NCI-H2107 treated with DMSO at 0.1 percent for 48 hours (cell line): ENCODE results near the gene PDE7B.

Experiments
- DNase-seq: peaks from one replicate; lab custom pipeline; 2025; ENCODE audit not compliant: unreplicated experiment; lab: John Stamatoyannopoulos, UW

Gene PDE7B

DNA sequence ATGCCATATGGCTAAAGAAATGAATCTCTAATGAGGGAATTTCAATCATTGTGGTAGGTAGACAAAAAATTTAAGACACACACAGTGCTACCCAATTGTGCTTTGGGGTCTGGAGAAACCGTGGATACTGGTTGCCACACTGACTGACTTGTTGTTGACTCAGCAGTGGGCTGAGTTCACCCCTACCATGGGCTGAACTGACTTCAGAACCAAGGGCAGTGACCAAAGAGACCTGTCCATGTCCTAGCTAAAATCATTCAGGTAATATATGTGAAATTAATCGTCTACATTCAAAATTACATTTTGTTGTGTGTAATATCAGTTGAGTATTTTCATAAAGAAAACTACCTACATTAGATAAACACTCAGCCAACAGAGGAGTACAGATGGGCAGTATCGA is 131.6 kb downstream of the PDE7B start:
- DNase-seq, result no peak

DNA sequence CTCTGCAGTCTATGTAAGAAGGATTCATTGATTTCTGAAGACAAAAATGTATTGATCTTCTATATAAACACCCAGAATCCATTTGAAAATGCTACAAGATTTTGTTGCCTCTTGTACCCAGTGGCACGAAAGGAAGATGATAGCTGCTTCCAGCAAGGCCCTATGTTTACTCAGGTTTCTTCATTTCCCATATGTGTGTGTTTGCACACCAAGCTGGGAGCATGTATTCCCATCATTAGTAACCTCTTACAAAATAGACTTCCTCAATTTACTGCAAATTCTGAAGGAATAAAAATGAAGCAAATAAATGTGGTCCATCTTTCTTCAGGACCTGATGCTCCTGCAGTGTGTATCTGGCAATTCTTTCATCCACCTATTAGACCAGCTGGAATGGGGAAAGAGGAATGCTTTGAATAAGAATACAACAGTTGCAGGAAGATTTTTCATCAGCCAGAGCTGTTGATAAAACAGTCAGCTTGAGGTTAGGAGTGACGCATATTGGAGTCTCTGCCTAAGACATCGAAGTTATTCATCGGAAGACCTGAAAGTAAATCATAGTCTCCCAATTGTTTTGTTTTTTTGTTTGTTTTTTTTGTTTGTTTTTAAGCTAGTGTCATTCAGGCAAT is 132.3 kb downstream of the PDE7B start:
- no peak for DNase-seq

DNA sequence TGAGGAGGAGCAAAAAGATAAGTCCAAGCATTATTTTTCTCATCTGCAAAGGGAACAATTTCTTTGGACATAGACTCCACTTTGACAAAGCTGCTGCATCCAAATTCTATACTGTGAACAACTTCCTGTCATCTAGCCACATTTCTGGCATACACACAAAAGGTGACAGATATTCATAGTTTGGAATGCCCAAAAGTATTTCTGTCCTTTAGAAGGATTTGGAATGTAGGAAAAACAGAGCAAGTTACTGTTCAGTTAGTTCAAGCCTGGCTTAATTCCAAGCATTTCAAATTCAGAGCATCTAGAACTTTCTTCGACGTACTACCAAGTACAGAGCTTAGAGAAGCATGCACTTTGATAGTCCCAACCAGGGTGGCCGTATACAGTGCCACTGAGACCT is 134.0 kb downstream of the PDE7B start:
- no peak for DNase-seq

DNA sequence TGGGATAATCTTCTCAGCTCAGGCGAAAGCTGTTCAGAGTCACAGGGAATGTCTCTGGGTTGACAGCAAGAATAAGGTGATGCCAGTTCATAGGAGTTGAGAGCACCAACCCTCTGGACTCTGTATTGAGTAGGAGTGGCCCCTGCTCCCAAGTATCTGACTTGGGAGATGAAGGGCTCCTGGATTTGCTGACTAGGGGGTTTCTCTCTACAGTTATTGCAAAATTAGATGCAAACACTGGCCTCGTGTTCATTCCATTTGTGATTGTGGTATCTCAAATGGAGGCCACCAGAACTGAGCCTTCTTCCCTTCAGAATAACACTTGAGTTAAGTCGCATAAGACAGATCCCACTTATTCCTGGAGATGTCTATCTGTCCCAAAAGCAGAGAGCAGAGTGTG is 135.7 kb downstream of the PDE7B start:
- DNase-seq, result no peak

DNA sequence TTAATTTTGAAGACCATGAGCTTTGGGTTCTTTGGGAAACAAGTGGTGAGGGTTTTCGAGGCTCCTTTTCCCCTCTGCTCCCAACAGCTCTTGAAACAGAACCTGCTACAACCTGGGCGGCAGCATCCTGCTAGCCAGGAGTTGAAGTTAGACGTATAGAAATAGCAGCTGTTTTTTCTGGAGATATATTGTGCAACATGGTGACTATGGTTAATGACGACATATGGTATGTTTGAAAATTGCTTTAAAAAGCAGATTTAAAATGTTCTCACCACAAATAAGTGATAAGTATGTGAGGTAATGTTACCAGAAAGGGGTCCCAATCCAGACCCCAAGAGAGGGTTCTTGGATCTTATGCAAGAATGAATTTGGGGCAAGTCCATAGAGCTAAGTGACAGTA is 138.9 kb downstream of the PDE7B start:
- no peak for DNase-seq

DNA sequence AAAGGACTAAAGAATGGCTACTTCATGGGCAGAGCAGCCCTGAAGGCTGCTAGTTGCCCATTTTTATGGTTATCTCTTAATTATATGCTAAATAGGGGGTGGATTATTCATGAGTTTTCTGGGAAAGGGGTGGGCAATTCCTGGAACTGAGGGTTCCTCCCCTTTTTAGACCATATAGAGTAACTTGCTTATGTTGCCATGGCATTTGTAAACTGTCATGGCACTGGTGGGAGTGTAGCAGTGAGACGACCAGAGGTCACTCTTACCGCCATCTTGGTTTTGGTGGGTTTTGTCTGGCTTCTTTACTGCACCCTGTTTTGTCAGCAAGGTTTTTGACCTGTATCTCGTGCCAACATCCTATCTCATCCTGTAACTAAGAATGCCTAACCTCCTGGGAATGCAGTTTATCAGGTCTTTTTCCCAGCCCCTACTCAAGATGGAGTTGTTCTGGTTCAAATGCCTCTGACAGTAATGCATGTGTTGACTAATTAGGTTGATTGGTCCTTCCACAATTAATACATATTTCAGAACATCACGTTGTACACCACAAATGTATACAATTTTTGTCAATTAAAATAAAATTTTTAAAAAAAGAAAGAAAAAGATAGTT is 139.5 kb downstream of the PDE7B start:
- no peak for DNase-seq

DNA sequence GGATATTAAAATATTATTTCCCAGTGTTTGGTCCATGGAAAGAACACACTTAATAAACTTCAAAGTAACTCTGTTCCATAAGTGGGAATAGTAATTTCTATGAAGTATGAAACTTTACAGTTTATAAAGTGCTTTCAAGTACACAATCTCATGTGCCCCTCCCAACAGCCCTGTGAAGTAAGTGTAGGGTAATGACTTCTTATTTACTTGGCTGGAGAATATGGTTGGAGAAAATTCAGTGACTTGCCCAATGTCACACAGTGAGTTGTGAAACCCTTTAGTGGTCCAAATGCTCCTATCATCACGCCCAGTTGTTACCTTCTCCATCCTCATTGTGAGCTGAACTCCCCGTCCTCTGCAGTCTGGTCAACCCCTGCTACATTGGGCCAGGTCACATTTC is 141.2 kb downstream of the PDE7B start:
- no peak for DNase-seq

DNA sequence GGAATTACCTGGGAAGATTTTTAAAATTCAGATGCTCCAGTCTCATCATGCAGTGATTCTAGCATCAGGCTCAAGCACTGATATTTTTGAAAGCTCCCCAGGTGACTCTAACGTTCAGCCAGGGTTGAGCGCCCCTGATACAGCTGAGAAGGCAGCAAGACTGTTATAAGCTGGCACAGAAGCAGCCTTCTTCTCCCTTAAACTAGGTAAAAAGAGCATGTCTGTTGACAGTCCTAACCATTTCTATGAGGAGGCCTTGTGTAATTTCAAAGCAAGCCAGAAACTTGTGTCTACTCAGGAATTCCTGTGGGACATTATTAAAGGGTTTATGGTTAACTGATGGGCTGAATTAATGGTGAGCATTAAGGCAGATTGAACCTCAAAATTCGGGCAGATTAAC is 141.9 kb downstream of the PDE7B start:
- no peak for DNase-seq

DNA sequence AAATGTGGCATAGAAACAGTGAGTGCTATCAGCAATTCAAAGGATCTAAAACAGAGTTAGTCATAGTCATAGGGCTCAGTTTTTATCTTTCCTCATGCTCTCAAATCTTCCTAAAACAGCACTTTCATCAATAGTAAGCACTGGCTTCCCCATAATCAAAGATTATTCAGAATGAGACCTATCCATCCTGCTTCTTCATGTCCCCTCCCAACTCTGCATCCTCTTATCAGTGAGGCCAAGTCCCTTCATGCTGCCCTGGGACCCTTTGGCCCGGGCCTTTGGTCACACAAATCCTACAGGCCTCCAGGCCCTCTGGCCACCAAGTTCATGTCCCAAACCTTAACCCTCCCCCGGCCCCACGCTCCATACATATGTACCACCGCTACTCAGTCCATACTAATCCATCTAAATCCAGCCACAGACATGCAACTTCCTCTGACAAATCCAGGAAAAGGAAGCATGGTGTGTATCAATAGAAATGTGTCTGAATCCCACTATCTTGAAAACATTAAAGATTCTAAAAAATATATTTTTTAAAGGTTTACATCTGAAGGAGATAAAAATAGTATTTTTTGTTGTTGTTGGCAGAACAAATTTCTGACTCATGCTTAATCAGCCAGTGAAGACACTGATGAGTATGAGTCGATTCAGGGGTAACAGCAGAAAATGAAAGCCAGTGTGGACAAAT is 143.5 kb downstream of the PDE7B start:
- DNase-seq, result no peak

DNA sequence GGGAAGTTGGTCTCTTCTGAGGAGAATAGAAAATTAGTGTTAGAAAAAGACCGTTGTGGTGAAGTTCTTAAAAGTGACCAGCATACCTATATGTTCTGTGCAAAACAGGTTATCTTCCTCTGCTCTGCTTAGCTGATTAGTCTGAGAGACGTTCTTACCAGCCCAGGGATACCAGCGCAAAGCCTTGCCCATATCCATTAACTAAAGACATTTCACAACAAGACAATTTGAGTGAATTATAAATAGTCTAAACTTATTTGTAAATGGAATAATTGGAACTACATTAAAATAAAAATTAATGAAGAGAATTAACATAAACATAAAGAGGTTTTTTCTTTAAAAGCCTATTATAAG is 144.0 kb downstream of the PDE7B start:
- no peak for DNase-seq

DNA sequence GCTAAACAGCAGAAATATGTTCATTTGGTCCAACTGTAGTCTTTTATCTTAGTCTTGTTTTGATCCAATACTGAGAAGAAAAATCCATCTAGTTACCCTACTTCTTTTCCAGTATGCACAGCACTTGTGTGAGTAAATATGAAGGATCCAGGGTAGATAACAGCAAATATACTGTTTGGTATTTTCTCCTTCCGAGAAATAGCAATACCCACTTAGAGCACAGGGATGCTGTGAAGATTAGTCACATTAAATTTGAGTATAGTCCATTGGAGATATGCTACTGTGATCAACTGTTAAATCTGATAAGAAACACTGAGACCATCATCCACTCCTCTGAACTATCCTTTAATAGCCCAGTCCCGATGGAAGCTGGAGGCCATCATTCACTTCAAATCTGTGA is 145.2 kb downstream of the PDE7B start:
- no peak for DNase-seq

DNA sequence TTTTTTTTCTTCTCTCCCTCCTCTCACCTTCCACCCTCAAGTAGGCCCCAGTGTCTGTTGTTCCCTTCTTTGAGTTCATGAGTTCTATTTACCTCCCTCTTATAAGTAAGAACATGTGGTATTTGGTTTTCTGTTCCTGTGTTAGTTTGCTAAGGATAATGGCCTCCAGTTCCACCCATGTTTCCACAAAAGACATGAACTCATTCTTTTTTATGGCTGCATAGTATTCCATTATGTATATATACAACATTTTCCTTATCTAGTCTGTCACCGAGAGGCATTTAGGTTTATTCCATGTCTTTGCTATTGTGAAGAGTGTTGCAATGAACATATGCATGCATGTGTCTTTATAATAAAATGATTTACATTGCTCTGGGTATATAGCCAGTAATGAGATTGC is 147.9 kb downstream of the PDE7B start:
- no peak for DNase-seq

DNA sequence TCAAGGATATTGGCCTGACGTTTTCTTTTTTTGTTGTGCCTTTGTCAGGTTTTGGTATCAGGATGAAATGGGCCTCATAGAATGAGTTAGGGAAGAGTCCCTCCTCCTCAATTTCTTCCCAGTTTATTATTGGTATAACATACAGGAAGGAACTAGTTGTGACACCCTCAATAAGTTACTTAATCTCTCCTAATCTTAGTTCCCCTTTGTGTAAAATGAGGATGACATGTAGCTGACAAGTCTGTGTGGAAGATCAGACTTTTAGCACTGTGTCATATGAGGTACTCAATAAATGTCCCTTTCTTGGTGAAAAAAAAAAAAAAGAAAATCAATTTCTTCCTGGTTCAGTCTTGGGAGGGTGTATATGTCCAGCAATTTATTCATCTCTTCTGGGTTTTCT is 155.8 kb downstream of the PDE7B start:
- DNase-seq, result no peak

DNA sequence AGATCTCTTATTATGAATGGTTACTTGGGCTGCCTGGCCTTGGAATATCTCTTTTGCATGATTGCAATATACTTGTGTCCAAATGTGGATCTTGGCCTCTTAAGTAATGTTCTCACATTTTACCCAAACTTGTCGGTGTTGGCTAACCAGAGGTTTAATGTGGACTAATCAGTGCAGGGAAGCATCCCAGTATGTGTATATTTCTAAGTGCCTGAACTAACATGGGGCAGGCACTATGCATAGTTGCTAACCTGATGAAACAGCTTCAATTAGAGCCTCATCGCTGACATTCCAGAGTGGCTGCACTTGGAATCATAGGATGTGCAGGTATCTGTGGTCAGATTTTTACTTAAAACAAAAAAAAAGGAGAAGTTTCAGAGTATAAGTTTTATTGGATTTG is 160.0 kb downstream of the PDE7B start:
- no peak for DNase-seq

DNA sequence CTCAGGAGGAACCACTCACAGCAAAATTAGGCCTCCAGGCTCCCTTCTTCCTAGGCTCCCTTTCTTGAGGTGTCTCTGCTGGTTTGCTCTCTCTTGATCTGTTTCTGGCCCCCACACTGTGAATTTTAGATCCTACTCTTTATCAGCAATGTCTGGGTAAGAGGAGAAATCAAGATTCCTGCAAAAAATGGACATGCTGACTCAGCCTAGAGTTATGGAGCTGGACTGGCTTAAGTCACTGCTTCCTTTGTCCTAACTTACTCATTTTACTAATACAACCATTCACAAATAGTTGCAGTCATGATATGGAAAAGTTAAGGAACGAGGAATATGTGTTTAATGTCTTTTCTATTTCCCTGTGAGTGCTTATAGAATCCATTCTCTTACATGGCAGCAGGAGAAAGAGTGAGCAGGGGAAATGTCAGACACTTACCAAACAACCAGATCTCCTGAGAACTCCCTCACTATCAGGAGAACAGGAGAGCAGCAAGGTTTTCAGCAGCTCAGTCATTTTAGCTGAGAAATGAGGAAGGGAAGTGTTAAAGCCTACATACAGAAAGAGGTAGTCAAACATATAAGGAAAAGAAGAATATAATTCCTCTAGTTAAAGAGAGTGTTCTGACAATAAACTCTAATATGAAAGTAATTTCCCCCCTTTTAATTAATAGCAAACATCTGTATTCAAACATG is 160.8 kb downstream of the PDE7B start:
- no peak for DNase-seq

DNA sequence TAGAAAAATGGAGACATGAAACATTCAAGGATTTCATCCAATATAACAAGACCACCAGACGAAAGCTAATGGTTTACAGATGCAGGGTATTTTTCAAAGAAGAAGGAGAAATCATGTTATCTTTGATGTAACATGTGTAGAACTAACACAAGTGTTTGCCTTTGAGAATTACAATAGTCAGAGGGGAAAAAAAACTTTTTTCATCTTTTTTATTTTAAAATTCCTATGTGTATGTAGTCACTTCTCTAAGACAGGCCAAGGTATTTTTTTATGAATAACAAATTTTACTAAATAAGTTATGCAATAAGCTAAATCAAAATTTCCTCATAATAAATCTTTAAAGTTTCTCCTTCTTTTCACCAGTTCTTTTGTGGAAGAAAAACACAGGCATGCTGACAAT is 161.4 kb downstream of the PDE7B start:
- DNase-seq, result no peak

DNA sequence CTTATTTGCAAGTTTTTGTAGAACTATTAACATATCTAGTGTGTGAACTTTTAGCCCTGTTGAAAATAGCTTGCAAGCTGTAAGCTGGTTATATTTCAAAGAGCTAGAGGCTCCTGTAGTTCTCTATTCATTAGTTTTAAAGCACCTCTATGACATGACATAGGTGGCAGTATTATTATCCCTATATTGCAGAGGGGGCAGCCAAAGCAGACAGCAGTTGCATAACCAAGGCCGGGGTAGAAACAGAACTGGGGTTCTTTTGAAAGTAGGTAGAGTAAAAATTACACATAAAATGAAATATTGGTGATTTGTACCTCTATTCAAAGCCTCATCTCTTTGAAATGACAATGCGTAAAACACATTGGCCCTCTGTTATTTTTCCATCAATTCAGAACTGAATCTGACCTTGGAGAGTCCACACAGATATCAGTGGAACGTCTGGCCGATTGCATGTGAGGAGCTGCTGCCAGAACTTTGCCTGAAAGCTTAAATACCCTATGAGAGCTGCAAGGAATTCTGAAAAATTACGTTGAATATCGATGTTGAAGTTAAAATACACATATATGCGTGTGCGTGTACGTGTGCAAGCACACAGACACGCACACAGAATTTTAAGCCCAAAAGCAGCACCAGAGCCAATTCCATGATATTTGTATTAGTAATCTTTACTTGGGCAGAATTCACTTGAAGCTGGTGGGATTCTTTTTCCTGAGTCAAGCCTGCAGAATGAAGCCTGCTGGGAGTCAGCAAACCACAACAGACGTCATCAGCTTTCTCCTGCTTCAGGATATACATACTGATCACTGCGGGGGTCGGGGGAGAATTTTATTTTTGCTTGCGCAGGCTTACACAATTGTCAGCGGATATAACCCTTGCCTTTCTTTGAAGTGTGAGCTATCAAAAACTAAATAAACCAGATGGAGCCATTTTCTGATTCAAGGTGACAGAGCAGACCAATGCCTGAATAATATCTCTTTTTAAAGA is 163.2 kb downstream of the PDE7B start:
- DNase-seq, result no peak

DNA sequence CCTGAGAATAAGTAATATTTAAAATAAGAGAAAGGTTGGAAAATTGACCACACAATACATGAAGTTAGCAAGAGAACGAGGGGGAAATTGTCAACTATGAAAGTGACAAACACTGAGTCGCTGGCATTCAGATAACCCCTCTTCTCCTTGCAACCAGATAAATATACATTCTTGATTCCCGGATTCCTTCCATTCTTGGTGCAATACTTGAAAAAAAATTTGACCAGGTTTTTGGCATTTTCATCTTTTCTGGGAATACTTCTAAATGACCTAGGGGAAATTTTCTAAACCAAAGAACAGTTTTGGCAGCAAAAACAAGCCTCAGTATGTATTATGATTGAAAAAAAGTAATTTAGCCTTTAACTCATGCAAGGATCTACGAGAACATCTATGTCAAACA is 164.0 kb downstream of the PDE7B start:
- no peak for DNase-seq

DNA sequence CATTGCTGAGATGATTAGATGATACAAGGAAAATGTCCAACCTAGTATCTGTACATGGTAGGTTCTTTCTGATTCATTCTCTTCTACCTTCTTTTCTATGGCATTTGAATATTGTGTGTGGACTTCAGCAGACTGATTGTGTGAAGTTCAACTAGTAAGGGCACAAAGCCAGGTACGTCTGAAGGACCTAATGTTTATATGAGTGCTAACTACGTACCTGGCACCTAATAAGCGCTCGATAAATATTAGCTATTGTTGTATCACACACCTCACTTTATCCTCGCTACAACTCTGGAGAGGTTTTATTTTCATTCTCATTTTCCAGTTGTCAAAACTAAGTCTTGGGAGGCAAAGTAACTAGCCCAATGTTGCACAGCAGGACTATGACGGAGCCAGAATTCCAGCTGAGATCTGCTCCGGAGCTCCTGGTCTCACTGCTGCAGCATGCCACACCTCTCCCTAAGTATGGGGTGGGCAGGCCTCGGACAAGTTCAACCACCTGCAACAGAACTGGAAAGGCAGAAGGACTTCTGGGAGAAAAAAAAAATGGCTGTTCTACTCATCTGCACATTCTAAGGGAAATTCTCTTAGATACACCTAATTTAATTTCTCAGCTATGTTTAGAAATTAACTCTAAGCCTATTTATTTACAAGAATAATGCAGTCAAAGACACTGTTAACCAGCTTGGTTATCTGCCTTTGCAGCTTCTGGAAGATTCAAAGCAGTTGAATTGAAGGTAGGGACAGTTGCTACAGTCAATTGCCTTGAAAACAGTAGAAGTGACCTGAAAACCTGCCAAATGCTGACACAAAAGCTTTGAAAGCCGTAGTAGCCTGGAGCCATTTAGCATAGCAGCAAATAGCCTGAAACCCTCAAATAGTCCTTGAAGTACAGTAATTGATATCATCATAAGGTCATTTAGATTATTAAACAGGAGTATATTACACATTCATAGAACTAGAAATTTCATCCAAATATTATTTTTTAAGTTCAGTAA is 165.0 kb downstream of the PDE7B start:
- peak; percentile 20 for DNase-seq

DNA sequence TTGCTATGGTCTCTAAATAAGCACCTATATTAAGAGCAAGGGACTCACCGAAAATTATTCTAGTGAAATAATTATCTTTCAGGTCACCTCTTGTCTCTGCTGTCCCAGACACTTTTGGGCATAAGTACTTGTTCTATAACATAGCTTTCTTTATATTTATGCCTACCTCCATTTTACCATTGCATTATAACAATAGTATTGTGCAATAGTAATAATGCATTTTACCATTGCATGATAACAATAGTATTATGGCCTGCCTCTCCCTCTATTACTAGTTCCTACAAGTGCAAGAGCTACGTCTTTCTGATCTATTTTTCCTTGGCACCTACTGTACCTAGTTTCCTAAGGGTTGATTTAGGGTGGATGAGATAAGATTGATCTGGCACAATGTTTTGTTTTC is 169.2 kb downstream of the PDE7B start:
- no peak for DNase-seq
